MM.1S (cell line): ENCODE data around the gene SULT1A1.

Source experiments
- CTCF ChIP-seq: fragments of 300-600 bp; sonication (generic); IDR thresholded peaks from 2 replicates; pipeline ENCODE4 v1.5.1; 2016; ENCODE audit warnings: antibody characterized with exemption, low read length, mixed read lengths
- EZH2 ChIP-seq: fragments of 300-600 bp; sonication (generic); optimal IDR thresholded peaks from 2 replicates; pipeline ENCODE3; 2017; ENCODE audit warnings: low read depth, mild to moderate bottlenecking, antibody characterized with exemption, low read length, mixed read lengths
- EZH2phosphoT487 ChIP-seq: fragments of 300-600 bp; sonication (generic); IDR thresholded peaks from 2 replicates; pipeline ENCODE4 v1.6.1; 2018; ENCODE audit warnings: antibody characterized with exemption, low read length

DNA sequence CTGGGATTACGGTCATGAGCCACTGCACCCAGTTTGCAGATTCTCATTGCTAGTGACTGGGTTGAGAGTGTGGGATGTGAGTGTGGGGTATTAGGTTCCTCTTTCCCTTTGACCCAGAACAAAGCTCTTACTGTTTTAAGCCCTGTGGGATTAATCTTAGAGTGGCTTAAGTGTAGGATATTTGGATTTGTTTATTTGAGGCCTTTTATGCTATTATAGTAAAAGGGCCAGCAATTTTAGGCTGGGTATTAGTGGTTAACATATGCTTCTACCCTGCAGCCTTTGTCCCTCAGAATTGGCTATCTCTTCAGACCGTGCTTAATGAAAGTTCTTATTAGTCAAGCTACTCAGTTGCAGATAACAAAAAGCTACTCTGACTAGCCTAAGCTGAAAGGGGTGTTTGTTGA lies 52.9 kb downstream of the SULT1A1 start:
- TF ChIP-seq CTCF (no peak), EZH2 (no peak), EZH2phosphoT487 (no peak)
